Medulla oblongata (tissue), 1 donor: ENCODE results near the gene CFAP100.

Experiments used
- DNase-seq: peaks from one replicate; pipeline ENCODE4 v3.0.0-alpha.2; 2015; ENCODE audit errors: extremely low spot score

The CFAP100 gene

DNA sequence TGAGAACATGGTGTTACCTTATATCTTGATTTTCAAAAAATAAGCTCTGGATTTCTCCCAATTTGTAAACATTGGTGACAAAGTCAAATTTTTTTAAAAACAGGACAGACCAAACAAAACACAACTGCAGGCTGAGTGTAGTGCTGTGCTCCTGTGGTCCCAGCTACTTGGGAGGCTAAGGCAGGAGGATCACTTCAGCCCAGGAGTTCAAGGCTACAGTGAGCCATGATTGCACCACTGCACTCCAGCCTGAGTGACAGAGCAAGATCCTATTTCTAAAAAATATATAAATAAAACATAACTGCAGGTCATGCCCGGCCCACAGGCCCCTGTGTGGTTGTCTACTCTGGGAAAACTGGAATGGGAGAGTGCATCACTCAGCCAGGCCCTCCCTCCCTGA is 84.9 kb downstream of the CFAP100 start:
- DNase-seq: no peak

DNA sequence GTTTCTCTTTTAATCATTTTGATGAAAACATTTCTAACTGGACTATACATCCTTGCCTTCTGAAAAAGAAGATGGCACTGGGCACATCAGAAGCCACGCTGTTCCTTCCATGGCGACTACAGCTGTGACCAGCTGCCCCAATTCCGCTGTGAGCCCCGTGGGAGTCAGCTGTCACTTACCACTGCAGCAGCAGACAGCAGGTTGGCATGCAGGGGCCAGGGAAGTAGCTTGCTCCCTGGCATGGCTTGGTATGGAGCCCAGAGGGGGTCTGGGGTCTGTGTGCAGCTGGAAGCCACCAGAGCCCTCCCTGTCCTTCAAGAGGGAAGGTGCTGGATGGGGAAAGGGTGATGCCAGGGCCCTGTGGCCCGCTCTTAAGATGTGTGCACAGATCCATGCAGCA is 85.5 kb downstream of the CFAP100 start:
- no peak for DNase-seq

DNA sequence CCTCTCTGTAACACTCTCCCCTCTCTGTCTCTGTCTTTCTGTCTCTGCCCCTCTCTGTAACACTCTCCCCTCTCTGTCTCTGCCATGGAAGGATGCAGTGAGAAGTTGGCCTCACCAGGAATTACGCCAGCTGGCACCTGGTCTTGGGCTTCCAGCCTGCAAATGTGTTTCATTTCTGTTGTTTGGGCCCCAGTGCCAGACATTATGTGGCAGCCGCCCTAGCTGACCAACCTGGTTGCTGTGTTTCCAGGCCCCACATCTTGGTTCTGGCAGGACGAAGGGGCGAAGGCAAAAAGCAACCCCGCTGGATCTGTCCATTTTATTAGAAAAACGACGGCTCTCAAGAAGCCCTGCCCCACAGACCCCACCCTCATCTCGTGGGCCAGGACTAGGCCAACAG is 86.2 kb downstream of the CFAP100 start:
- peak; percentile 31 for DNase-seq

DNA sequence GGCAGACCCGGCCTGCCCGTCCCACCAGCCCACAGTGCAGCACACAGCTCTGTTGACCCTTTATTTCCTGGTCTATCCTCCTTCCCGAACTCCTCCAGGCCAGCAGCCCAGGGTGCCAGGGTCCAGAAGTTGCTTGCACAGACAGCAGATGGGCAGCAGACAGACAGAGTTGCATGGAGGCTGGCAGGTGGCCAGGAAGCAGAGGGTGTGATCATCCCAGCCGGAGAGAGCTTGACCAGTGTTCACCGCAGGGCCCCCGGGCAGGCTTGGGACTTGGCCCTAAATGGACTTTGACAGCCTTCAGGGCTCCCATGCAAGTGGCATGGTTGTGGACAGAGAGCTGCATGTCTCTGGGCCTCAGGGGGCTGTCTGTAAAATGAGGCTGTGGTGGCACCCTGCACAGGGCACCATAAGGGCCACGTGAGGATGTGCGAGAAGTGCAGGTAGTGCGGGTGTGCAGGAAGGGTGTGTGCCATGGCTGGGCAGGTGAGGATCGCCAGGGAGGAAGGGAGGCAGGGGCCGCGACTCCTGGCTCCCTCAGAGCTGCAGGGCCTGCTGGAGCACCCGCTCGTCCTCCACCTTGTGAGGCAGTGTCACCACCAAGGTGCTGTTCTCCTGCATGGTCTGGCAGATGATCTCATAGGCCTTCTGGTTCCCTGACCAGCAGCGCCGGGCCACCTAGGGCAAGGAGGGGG is 87.2 kb downstream of the CFAP100 start:
- no peak for DNase-seq

DNA sequence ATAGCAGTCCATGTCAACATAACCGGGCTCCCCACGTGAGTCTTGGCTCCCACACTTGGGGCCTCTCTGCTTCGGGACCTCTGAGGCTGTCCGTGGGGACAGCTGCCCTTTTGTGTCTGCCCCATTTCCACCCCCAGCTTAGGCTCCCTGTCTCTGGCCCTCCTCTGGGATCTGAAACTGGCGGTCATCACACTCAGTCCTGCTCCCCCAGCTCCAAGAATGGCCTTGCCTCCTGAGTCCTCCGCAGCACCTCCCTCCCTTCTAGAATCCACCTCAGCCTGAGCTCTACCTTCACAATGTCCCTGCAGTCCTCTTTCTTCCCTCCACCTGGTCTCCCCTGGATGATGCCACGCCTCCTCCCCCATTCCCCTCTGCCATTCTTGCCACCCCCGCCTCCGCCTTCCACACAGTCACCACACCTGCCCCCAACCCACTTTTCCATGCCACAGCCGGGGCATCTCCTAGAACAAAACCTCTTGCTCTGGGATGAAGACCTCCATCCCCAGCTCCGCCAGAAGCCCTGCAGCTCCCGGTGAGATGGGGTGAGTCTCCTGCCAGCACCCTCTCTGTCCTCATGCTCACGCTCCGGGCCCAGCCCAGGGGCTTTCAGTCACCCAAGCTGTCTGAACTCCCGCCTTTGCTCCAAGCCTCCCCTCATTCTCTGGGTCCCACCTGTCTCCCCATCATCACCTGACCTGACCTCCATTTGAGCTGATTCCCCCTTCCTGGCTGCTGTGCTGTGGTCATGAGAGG is 88.0 kb downstream of the CFAP100 start:
- no peak for DNase-seq

DNA sequence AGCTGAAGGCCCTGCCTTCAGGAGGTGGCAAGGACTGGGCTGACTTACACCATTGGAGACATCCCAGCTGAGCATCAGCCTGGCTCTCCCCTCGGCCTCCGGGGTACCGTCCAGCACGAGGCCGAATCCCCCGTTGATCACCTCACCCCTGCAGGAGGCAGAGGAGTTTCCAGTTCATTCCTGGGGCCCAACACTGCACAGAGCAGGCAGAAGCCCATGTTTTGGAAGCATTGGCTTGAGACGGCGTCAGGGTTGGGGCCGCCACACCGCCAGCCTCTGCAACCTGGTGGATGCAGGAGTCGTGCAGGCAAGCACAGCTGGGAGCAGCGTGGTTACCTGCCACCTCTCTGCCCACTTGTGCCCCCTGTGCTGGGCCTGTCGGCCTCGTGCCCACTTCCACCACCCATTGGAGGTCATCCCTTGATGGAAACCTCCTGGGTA is 88.6 kb downstream of the CFAP100 start:
- no peak for DNase-seq

DNA sequence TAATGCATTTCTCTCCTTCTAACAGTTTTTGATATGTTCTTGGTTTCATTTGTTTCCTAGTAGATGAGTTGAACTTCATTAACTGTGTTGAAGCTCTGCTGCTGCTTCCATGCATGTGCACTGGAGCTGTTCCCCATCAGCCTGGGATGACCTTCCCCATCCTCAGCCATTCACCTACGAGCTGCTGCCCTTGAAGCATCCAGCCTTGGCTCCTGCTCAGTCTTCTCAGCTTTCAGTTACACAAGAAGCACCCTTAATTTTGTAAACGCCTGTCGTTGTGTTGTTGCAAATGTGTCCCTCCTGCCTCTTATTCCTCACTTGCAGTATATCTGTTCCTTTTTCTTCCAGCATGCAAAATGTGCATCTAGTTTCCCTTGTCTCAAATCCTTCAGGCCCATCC is 89.4 kb downstream of the CFAP100 start:
- no peak for DNase-seq

DNA sequence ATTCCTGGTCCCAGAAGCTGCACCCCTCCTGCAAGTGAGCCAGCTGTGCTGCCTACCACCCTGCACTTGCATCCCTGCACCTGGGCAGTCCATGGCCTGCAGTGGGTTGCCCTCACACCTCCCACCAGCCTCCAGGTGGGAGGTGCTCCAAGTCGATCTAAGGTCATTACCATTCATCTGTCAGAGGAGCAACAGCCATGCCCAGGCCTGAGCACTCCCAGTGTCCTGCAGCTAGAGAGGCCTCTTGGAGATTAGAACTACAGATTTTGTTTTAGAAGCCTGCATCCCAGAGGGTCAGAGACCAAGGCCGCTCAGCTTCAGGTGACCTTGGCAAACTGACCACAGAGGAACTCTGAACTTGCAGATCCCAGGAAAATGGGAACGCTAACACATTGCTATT is 90.0 kb downstream of the CFAP100 start:
- no peak for DNase-seq

DNA sequence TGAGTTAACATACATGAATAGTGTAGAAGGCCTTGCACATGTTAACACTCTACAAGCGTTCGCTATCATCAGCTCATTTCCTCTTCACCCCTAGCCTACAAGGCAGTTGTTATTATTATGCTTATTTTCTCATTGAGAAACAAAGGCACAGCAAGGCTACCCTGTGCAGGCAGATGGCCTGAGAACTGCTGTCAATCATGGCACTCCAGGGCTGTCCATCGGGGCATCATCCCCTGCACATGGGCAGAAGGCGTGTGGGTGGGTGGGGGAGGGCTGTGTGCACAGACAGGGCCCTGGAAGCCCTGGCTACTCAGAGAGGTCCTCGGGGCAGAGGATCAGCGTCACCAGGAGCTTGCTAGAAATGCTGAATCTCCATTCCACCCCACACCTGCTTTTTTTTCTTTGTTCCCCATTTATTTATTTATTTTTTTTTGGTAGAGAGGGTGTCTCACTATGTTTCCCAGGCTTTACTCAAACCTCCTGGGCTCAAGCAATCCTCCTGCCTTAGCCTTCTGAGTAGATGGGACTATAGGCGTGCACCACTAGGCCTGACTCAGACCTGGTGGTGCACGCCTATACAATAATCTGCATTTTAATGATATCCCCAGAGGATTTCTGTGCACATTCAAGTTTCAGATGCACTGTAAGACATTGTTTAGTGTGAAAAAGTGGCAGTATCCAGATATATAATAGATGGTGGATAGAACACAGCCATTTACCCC is 90.6 kb downstream of the CFAP100 start:
- no peak for DNase-seq

DNA sequence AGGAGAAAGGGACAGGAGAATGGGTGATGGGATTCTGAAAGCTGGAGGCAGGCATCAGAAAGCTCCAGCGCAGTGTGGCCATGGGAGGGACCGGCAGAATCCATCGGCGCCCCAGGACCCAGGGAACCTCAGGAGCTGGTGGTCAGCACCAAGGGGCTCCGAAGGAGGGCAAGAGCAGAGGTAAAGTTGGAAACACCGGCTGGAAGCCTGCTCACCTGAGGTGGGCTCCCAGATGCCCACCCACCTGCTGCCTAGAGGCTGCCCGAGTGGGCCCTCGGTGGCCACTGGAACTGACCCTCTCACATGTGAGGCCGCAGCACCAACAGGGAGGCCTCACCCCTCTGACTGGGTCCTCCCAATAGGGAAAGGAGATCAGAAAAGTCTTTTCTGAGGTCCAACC is 91.2 kb downstream of the CFAP100 start:
- DNase-seq: no peak
